Activated CD4-positive, alpha-beta T cell treated with anti-CD3 and anti-CD28 coated beads, Interleukin-10, Interleukin-2, amounts not matched to agents 100 ng/mL and 50 ng/mL, durations not matched to agents 16 hours and 8 hours (primary cell): ENCODE data around the gene KRTAP5-8.
"Not testable (repeated sequence)": the region's sequence is repeated elsewhere in the genome, so short reads cannot be mapped to it uniquely, and the experiment has no call there.

Experiments used
- DNase-seq: peaks from one replicate; pipeline ENCODE4 v3.0.0-alpha.2; 2020

KRTAP5-8 gene

GRCh38 chr11:71518506-71519471 lies 19.0 kb upstream of the KRTAP5-8 start:
- DNase-seq = no peak

DNA sequence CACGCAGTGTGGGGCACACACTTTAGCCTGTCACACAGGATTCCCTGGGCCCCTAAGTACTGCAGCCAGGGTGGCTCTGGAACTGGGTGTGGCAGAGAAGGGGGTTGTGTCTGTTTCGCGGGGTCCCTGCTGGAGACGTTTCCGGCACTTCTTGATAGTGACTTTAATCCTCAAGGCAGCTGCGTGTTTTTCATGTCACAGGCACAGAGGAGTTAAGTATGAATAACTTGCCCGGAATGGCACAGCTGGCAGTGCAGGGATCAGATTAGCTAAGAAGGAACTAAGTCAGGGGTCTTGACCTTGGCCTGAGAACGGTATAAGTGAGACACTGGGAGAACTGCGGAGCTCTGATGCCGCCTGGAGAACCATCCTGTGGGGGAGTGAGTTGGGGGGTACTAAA lies 18.3 kb upstream of the KRTAP5-8 start:
- DNase-seq = no peak

GRCh38 chr11:71525188-71525937 lies 12.5 kb upstream of the KRTAP5-8 start:
- no peak for DNase-seq

DNA sequence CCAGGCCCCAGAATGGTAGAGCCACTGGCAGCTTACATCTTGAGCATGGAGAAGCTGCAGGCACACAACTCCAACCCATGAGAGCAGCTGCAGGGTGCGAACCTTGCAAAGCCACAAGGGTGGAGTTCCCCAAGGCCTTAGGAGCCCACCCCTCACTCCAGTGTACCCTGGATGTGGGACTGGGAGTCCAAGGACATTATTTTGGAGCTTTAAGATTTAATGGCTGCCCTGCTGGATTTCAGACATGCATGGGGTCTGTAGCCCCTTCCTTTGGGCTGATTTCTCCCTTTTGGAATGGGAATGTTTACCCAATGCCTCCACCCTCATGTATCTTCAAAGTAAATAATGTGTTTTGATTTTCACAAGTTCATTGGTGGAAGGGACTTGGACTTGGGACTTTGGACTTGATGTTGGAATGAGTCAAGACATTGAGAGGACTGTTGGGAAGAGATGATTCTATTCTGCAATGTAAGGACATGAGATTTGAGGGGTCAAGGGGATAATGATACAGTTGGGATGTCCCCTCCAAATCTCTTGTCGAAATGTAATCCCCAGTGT lies 11.8 kb upstream of the KRTAP5-8 start:
- DNase-seq = no peak

DNA sequence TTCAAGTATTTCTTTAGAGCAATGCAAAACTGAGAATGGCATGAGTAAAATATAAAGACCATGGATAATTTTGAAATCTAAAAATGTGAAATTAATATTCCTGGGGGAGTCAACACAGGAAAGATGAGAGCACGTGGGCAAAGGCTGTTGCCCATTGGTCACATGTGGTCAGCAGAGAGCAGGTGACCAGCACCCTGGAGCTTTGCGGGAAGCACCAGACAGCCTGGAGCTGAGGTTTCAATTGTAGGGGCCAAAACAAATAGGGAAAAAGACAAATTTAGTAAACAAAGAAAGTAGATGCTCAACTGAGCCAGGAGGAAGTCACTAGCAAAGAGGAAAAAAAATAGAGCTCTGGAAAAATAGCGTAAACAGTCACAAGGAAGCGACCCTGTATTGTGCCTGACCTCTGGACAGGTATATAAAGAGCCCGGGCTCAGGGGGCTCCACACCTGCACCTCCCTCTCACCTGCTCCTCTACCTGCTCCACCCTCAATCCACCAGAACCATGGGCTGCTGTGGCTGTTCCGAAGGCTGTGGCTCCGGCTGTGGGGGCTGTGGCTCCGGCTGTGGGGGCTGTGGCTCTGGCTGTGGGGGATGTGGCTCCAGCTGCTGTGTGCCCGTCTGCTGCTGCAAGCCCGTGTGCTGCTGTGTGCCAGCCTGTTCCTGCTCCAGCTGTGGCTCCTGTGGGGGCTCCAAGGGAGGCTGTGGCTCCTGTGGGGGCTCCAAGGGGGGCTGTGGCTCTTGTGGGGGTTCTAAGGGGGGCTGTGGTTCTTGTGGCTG lies 10.8 kb upstream of the KRTAP5-8 start, which contains the start of gene KRTAP5-7:
TSS of gene KRTAP5-7 (plus strand) at position 472 of the 780 bp plus-strand sequence. CDS start at position 506, 34 bp downstream.
- not testable (repeated sequence) for DNase-seq

DNA sequence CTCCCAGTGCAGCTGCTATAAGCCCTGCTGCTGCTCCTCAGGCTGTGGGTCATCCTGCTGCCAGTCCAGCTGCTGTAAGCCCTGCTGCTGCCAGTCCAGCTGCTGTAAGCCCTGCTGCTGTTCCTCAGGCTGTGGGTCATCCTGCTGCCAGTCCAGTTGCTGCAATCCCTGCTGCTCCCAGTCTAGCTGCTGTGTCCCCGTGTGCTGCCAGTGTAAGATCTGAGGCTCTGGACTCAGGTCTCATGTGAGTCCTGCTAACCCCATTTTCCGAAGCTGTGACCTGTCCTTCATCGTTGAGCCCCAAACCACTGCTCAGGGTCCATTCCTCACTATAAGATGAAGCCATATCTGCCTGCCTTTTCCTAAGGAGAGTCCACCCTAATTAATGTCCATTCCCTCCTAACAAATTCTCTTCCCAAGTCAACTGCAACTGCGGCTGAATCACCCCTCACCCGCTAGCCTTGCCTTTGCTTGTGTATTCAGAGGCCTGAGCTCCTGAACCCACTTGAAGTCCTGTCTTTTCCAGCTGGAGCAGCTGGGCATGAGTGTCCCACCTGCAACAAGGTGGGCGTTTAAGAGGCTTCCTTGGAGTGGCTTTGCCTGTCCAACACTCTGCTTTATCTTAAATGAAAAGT lies 10.1 kb upstream of the KRTAP5-8 start:
- DNase-seq = no peak

DNA sequence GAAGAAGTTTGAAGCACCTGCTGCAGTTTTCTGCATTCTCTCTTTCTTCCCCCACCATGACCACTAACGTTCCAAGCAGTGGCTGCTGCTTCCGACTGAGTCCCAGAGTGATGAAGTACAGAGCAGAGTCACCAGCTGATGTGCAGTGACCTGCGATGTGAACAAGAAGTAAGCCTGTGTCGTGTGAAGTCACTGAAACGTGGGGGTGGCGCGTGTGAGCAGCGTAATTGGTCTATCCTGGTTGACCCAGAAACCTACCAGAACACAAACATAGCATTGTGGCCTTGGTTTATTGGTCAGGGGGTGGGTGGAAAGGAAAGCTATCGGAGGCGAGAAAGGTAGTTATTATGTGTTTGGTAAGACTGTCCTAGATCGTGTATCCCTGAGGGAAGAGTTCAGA lies 7.2 kb upstream of the KRTAP5-8 start:
- no peak for DNase-seq

DNA sequence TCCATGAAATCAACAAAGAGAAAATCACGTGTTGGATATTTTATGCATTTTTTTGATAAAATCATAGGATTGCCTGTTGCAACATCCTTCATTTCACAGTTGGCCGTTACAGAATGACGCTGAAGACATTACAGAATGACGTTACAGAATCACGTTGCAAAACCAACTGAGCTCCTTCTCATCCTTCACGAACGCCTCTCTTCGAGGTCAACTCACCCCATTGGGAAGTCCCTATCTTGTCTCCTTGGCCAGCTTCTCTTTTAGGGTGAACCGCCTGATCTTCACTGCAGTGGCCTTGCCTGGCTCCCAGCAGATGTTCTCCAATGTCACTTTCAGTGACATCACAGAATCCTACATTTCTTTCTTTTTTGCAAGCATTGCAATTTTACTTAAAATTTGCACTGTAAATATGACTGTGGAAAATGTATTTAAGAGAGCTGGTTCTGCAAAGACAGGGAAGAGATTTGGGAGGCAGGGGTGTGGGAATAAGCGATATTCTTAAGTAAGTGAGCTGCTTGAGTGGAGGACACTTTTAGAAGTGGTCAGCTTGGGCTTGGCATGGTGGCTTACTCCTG lies 5.7 kb upstream of the KRTAP5-8 start:
- DNase-seq = no peak

- not testable (repeated sequence) for DNase-seq
Measured at GRCh38 chr11:71534711-71535608, 2.9 kb upstream of the KRTAP5-8 start.

- DNase-seq = no peak
Measured at GRCh38 chr11:71535825-71536224, 2.0 kb upstream of the KRTAP5-8 start.

DNA sequence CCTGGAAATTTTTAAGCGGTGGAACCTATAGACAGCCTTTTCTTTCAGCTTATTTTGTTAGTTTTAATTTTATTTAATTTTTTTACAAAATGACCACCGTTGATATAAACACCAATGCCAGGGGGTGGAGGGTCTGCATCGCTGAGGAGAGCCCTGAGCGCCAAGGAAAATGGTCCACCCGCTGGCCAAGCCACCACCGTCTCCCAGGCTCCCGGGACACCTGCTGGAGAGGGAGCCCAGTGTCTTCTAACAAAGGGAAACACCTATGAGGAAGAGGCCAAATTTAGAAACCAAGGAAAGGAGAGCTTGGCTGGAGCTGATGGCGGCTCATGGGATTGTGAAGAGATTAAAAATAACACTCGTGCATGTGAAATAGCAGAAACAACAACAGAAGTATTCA lies 288 bp upstream of the KRTAP5-8 start:
- DNase-seq = no peak

DNA sequence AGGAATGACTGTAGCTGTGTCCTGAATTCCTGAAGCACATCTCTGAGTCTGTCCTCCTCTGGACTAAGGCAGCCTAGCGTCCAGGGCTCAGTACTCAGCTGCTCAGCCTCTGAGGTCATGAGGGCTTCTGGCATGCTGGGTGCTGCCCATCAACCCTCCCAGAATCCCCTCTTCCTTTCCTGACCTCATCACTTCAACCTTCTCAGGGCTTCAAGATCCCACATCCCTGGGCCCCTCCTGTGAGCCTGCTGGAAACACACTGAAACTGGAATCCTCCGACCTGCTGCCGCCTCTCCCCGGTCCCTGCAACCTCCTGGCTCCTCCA lies 803 bp downstream of the KRTAP5-8 start:
- DNase-seq = no peak

- no peak for DNase-seq
Measured at GRCh38 chr11:71539017-71539416, 1.2 kb downstream of the KRTAP5-8 start.

DNA sequence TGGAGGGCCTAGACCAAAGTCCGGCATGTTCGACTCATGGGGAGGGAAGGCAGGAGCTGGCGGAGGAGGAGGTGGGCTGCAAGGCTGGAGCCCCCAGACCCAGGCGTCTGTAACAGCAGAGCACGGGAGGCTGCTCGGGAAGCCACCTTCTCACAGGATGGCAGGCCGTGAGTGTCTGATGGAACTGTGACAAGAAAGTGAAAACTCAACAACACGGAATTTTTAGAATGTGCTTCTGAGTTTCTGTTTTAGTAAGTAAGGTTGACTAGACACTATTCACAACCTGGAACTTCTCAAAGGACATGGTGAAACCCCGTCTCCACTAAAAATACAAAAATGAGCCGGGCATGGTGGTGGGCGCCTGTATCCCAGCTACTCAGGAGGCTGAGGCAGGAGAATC lies 2.1 kb downstream of the KRTAP5-8 start:
- DNase-seq = peak; percentile 8

GRCh38 chr11:71540521-71541304 lies 2.9 kb downstream of the KRTAP5-8 start:
- DNase-seq = not testable (repeated sequence)

DNA sequence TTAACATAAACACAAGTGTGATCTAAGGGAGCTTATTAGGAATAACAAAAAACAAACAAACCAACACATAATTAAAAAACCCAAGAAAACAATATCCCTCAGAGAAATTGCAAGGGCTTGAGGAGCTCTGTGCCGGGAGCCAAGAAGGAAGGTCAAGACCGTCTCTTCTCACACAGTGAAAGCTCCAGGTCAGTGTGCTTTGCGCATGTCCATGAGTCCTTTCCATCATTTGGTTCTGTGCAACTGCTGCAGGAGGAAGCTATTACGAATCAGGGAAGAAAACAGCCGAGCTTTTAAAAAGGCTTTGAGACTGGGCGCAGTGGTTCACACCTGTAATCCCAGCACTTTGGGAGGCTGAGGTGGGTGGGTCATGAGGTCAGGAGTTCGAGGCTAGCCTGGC lies 4.6 kb downstream of the KRTAP5-8 start:
- DNase-seq = no peak

GRCh38 chr11:71542879-71543777 lies 5.3 kb downstream of the KRTAP5-8 start:
- peak; percentile 42 for DNase-seq

DNA sequence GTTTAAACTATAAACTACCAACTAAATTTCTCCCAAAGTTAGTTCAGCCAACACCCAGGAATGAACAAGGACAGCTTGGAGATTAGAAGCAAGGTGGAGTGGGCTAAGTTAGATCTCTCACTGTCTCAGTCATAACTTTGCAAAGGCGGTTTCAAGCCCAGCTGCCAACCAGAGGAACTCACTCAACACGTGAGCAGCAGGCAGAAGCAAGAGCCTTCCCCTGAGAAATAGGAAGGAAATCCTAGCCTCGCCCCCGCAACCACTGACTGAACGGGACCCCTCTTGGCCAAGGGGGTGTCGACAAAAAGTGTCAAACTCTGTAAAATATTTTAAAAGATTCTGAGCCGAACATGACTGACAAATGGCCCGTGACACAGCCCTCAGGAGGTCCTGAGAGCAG lies 6.0 kb downstream of the KRTAP5-8 start:
- no peak for DNase-seq
